HEK293 (cell line): Measurements from ENCODE around the gene SPOCK1.

Source experiments
- CTCF ChIP-seq: fragments of 450-650 bp; formaldehyde crosslinking; IDR thresholded peaks from 2 replicates; pipeline ENCODE4 v1.5.1; 2016; ENCODE audit warnings: missing biosample characterization, missing genetic modification characterization
- EGR2 ChIP-seq: fragments of 450-650 bp; formaldehyde crosslinking; IDR thresholded peaks from 2 replicates; pipeline ENCODE4 v1.5.1; 2016; ENCODE audit warnings: low read depth, missing biosample characterization, missing genetic modification characterization
- PATZ1 ChIP-seq: fragments of 450-650 bp; formaldehyde crosslinking; IDR thresholded peaks from 2 replicates; pipeline ENCODE4 v1.5.1; 2016; ENCODE audit warnings: missing biosample characterization, missing genetic modification characterization
- TCF7L2 ChIP-seq: IDR thresholded peaks from 2 replicates; pipeline ENCODE4 v1.6.1; 2011; ENCODE audit warnings: low read depth, mild to moderate bottlenecking, inconsistent platforms, low read length, moderate library complexity, borderline replicate concordance
- ZBTB21 ChIP-seq: fragments of 450-650 bp; formaldehyde crosslinking; IDR thresholded peaks from 2 replicates; pipeline ENCODE4 v1.5.1; 2017; ENCODE audit warnings: missing biosample characterization, missing genetic modification characterization
- ZBTB49 ChIP-seq: fragments of 450-650 bp; formaldehyde crosslinking; IDR thresholded peaks from 2 replicates; pipeline ENCODE4 v1.5.1; 2016; ENCODE audit warnings: missing biosample characterization, missing genetic modification characterization, low read depth
- ZNF132 ChIP-seq: fragments of 450-650 bp; formaldehyde crosslinking; IDR thresholded peaks from 2 replicates; pipeline ENCODE4 v1.5.1; 2017; ENCODE audit warnings: missing biosample characterization, missing genetic modification characterization, borderline replicate concordance

GRCh38 chr5:137431051-137431450 lies 68.1 kb downstream of the SPOCK1 start:
- TF ChIP-seq TCF7L2 (no peak), ZBTB21 (tag by site-specific recombination) (no peak), PATZ1 (tag by site-specific recombination) (no peak), ZNF132 (tag by site-specific recombination) (no peak), CTCF (tag by site-specific recombination) (no peak), ZBTB49 (no peak), EGR2 (tag by site-specific recombination) (no peak)
